ENCODE measurements around the gene BRD1.
"Not testable (repeated sequence)": the region's sequence is repeated elsewhere in the genome, so short reads cannot be mapped to it uniquely, and the experiment has no call there.

Gene BRD1

GRCh38 chr22:49853981-49854831 is 26.5 kb upstream of the BRD1 start:
- DNase-seq: peak in 9 of 51 donors; percentile 6 to 39 (median 30)

DNA sequence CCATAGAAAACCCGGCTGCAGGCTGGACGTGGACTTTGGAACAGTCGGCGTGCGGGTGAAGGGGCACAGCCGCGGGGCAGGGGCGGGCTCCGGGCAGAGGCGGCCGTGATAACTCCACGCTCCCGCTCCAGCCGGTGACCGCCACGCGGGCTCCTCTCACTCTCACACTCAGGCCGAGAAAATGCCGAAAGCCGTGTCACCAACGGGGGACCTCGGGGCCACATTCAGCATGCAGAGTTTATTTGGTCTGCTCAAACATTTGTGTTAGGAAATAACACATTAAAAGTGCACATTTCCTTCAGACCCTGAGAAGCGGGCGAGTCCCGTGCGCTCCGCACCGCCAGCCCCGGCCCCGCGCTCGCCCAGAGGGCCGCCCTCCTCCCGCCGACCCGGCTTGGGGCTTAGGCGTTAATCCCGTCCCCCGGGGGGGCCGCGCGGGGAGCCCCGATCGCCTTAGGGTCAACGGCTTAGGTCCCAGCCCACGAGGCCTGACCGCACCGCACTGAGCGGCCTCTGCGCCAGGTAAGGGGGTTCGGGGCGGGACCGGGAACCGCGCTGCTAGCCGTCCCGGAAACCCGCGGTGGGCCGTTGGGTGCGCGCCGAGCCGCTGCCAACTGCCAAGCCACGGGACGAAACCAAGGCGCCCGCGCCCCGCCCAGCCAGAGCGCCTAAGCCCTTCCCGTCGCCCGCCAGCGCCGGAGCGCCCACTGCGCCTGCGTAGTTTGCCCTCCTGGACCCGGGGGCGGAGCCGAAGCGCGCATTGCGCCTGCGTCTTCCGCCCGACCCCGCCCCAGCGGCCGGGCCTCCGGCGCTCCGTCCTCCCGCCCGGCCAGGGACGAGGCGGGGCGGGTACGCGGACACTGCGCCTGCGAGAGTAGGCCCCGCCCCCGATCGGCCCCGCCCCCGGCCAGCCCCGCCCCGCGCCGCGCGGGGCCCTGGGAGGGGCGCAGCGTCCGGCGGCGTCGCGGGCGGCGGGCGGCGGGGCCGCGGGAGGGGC is 25.5 kb upstream of the BRD1 start, which contains the start of gene ZBED4:
Gene ZBED4 (plus strand): TSS at position 947 of the 997 bp plus-strand sequence. CDS start 29,819 bp downstream, outside the sequence.
- peak; percentile 49 to 98 (median 93) for DNase-seq

- DNase-seq: not testable (repeated sequence)
These were observed 24.9 kb upstream of the BRD1 start for GRCh38 chr22:49852568-49852897.

GRCh38 chr22:49850959-49851802 is 23.5 kb upstream of the BRD1 start:
- no peak for DNase-seq

- no peak for DNase-seq
These were observed 22.6 kb upstream of the BRD1 start for GRCh38 chr22:49850021-49850911.

DNA sequence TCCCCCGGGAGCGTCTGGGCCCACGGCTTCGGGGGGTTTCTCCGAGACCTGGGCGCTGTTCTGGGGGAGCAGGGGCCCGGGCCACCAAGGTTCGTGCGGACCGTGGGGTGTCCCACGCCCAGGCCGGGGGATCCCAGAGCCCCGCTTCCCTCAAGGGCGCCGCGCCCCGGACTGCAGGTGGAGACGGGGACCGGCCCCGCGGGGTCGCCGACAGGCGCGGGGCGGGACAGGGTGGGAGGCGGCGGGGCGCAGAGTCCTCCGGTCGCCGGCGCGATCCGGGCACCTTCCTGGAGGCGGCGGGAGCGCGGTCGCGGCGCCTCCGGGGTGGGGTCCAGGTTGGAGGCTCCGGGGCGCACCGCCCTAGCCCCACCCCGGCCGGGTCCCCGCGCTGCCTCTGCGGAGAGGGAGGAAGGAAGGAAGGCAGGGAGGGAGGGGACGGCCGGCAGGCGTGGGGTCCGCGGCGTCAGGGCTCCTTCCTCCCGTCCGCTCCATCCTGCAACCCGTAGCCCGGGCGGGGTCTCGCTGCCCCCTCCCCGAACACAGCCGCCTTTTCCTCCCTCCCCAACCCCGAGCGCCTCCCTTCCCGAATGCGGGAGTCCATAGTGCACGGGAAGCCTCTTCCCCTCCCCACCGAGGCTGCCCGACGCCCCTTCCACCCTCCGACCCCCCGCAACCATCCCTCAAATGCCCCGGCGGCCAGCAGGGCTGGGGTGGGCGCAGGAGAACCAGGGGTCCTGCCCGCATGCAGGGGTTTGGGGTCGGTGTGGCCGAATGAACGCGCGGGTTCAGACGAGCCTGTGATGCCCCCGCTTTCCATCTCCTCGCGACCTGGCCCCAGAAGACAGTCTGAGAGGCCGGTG is 21.7 kb upstream of the BRD1 start:
- DNase-seq: no peak

GRCh38 chr22:49848690-49849160 is 21.1 kb upstream of the BRD1 start:
- DNase-seq: no peak

- no peak for DNase-seq
These were observed 20.3 kb upstream of the BRD1 start for GRCh38 chr22:49847751-49848689.

GRCh38 chr22:49845666-49846459 is 18.2 kb upstream of the BRD1 start:
- no peak for DNase-seq

- DNase-seq: no peak
These were observed 17.6 kb upstream of the BRD1 start for GRCh38 chr22:49845241-49845640.

GRCh38 chr22:49838771-49839717 is 11.4 kb upstream of the BRD1 start:
- DNase-seq: no peak

DNA sequence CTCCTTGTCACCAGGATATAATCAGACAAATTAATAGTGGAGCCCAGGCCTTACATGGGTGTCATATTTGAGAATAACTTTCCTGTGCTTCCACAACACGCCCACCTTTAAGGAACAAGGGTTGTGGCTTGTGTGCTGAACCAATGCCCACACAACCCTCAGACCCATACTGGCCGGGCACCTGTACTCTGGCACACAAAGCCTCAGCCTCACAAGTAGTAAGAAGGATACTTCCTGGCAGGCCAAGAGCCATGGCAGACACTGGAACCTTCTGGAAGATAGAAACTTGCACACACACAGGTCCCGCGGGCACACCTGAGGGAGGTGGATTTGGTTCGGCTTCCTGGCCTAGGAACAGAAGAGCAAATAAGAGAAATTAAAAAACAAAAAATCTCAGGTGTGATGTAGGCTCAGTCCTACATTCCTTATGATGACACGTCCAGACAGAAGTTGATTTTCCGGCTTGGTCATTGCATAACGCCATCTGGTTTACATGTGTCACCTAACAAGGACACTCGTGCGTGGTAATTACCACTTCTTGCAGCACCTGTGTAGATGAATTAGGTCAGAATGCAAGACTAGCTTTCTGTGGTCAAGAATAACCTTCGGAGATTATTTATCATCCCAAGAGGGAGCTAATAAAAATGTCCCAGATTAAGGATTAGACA is 5.8 kb upstream of the BRD1 start:
- no peak for DNase-seq

DNA sequence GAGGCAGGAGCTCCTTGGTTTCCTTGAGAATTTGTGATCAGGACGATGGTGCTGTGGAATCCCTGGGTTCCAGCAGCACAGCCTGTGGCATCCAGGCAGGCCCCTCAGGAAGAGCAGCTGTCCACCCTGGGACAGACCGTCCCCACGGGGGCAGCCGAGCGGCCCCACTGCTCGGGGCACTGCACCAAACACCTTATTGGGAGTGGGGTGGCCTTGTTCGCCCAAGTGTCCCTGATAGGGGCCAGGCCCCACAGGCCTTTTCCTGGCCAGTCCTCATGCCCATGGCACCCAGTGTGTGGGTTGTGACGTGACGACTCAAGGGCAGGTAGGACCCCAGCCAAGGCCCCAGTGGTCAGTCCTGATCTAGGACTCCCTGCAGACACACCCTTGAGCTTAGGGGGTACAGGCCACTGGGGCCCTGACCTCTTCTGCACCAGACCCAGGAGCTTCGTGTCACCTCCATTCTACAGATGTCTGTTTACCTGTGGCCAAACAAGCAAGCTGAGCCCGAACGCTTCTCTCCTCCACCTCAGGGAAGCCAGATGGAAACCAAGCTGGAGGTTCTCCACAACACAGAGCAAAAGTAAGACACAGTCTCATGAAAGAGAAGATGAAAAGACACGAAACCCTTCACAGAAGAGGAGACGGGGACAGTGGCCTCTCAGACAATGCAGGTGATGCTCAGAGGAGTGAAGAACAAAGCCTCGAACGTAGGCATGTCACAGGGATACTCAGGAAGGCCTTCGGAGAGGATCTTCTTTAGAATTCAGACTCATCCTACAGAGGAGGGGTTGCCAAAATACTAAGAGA is 1.6 kb upstream of the BRD1 start:
- no peak for DNase-seq

- DNase-seq: no peak
These were observed 909 bp upstream of the BRD1 start for GRCh38 chr22:49828599-49828965.

All from hypothalamus (tissue), 51 donors.